Skeletal muscle satellite cell (primary cell): ENCODE data around the gene PDE4A.

Source experiments
- H3K27me3 ChIP-seq: 2 replicates; pipeline ENCODE4 v1.7.0; 2013; ENCODE audit warnings: low read length; ENCODE audit not compliant: control insufficient read depth, insufficient read depth
- H3K36me3 ChIP-seq: 2 replicates; pipeline ENCODE4 v1.7.0; 2013; ENCODE audit warnings: mild to moderate bottlenecking, control low read depth, low read length; ENCODE audit not compliant: insufficient read depth
- H3K4me1 ChIP-seq: 2 replicates; pipeline ENCODE4 v1.7.0; 2013; ENCODE audit warnings: low read length; ENCODE audit not compliant: control insufficient read depth, insufficient read depth
- H3K4me2 ChIP-seq: 2 replicates; pipeline ENCODE4 v1.7.0; 2013; ENCODE audit warnings: mild to moderate bottlenecking, low read length
- H3K4me3 ChIP-seq: 2 replicates; pipeline ENCODE4 v1.7.0; 2013; ENCODE audit warnings: low read length
- H3K9ac ChIP-seq: 2 replicates; pipeline ENCODE4 v1.7.0; 2013; ENCODE audit warnings: mild to moderate bottlenecking, low read depth, low read length, moderate library complexity
- H3K9me3 ChIP-seq: replicated peaks from 2 replicates; pipeline ENCODE4 v1.7.0; 2013; ENCODE audit warnings: mild to moderate bottlenecking, control low read depth, low read length

PDE4A gene

DNA sequence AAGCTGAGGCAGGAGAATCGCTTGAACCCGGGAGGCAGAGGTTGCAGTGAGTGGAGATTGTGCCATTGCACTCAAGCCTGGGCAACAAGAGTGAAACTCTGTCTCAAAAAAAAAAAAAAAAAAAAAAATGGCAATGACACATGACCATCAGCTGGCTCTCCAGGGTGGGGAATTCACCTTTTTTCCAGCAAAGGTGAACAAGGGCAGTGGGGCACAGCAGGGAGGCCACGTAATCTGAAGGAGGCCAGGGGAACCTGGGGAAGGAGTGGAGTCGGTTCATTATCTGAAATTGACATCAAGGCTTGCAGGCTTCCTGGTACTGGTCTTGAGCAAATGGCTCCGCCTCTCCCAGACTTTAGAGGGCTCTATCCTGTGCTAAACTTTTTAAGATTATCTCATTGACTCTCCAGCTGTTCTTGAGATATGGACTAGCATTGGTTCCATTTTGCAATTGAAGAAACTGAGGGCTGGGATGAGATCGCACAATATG is 54.7 kb downstream of the PDE4A start:
- Histone ChIP-seq H3K4me2 (no peak overlapping the region), H3K4me3 (no peak overlapping the region), H3K4me1 (peaks cover 8% of the 10 kb centered on the region), H3K9ac (no peak overlapping the region), H3K9me3 (no peaks in the 10 kb centered on the region), H3K27me3 (no peaks in the 10 kb centered on the region), H3K36me3 (no peaks in the 10 kb centered on the region)

DNA sequence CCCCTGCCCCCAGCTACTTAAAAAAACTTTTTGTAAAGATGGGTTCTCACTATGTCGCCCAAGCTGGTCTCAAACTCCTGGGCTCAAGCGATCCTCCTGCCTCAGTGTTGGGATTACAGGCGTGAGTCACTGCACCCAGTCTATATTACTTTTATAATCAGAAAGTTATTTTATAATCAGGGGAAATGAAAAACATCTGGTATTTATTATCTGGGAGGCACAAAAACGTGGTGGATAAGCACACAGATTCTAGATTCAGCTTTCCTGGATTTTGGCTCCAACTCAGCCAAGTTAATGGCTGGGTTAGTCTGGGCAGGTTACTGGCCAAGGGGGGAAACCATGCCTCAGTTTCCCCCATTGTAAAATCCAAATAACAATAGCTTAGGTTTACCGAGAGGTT is 58.1 kb downstream of the PDE4A start:
- H3K4me2 ChIP-seq = peak overlapping the region; percentile 94
- H3K9me3 ChIP-seq = no peaks in the 10 kb centered on the region
- peak overlapping the region; percentile 33 for H3K4me3 ChIP-seq
- H3K4me1 ChIP-seq = peaks cover 8% of the 10 kb centered on the region
- no peak overlapping the region for H3K9ac ChIP-seq
- no peaks in the 10 kb centered on the region for H3K36me3 ChIP-seq
- no peaks in the 10 kb centered on the region for H3K27me3 ChIP-seq

DNA sequence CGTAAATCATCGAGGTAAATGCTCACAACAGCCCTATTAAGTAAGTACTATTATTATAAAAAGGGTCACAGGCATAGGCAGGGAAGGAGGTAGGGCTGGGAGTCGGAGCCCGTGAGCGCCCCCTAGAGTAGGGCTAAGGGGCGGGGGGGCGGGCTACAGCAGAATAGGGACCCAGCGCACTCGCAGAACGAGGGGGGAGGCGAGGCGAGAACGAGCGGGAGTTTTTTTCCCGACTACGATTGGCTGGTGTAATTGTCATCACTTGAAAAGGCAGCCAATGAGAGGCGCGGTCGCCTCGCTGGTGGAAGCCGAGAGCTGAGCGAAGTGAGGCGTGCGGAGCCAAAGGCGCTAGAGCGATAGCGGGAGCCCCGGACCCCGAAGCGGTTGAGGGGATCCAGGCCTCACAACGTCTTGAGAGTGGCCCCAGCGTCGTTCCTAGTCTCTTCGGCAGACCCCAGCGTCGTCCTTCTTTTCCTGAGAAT is 58.6 kb downstream of the PDE4A start:
- Histone ChIP-seq H3K36me3 (no peaks in the 10 kb centered on the region), H3K4me3 (peak overlapping the region; percentile 63), H3K9ac (peak overlapping the region; percentile 21), H3K9me3 (no peaks in the 10 kb centered on the region), H3K4me2 (peak overlapping the region; percentile 94), H3K27me3 (no peaks in the 10 kb centered on the region), H3K4me1 (peaks cover 8% of the 10 kb centered on the region)

DNA sequence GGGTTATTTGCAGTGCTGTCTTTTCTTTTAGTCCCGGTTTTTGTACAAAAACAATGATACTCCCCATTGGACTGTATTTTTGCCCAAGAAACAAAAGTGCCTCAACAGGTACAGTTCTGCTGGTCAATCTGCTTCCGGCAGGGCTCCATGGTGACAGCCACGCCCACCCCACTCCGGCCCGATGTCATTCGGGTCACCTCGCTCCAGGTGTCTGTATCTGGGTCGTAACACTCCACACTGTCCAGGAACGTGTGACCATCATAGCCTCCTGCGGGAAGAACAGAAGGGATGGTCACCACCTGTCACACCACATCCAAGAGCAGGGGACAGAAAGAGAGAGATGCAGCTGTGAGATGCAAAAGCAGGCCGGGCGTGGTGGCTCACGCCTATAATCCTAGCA is 66.2 kb downstream of the PDE4A start:
- H3K9ac ChIP-seq = no peak overlapping the region
- no peak overlapping the region for H3K4me3 ChIP-seq
- no peak overlapping the region for H3K4me2 ChIP-seq
- peaks cover 39% of the 10 kb centered on the region for H3K36me3 ChIP-seq
- no peaks in the 10 kb centered on the region for H3K27me3 ChIP-seq
- H3K4me1 ChIP-seq = no peaks in the 10 kb centered on the region
- H3K9me3 ChIP-seq = no peaks in the 10 kb centered on the region

DNA sequence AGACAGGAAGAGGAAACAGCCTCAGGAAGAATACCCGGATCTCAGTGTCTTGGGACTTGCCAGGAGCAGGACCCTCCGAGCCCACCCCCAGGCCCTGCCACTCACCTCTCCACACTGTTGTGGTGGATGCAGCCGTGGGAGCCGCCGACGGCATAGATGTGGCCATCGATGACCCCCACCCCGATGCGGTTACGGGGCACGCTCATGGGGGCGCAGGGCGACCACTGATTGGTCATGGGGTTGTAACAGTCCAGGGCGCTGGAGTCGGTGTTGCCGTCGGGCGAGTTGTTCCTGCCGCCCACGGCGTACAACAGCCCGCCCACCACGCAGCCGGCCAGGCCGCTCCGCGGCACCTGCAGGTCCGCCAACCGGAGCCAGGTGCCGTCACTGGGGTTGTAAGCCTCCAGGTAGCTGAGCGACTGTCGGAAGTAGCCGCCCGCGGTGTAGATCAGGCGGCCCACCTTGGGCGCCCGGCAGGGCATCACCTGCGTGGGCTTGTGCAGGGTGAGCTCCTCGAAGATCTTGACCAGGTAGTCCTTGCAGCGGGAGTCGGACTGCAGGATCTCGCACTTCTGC is 71.2 kb downstream of the PDE4A start:
- H3K36me3 ChIP-seq = peaks cover 47% of the 10 kb centered on the region
- H3K4me1 ChIP-seq = no peaks in the 10 kb centered on the region
- H3K4me2 ChIP-seq = no peak overlapping the region
- H3K9ac ChIP-seq = no peak overlapping the region
- no peaks in the 10 kb centered on the region for H3K27me3 ChIP-seq
- H3K9me3 ChIP-seq = no peaks in the 10 kb centered on the region
- no peak overlapping the region for H3K4me3 ChIP-seq

DNA sequence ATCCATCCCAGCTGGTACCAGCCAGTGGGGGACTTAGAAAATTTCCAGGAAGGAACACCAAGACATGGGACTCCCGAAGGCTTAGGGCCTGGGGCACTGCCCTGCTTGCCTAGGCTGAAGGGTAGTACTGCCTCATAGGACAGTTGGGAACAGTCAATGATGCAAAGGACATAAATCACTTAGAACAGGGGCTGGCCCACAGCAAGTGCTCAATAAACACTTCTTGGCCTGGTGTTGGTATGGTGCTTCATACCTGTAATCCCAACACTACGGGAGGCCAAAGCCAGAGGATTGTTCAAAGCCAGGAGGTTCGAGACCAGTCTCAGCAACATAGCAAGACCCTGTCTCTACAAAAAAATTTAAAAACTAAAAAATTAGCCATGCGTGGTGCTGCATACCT is 77.0 kb downstream of the PDE4A start:
- H3K27me3 ChIP-seq = no peaks in the 10 kb centered on the region
- H3K36me3 ChIP-seq = peaks cover 40% of the 10 kb centered on the region
- no peaks in the 10 kb centered on the region for H3K9me3 ChIP-seq
- peaks cover 8% of the 10 kb centered on the region for H3K4me1 ChIP-seq
- no peak overlapping the region for H3K4me2 ChIP-seq
- H3K9ac ChIP-seq = no peak overlapping the region
- H3K4me3 ChIP-seq = no peak overlapping the region

DNA sequence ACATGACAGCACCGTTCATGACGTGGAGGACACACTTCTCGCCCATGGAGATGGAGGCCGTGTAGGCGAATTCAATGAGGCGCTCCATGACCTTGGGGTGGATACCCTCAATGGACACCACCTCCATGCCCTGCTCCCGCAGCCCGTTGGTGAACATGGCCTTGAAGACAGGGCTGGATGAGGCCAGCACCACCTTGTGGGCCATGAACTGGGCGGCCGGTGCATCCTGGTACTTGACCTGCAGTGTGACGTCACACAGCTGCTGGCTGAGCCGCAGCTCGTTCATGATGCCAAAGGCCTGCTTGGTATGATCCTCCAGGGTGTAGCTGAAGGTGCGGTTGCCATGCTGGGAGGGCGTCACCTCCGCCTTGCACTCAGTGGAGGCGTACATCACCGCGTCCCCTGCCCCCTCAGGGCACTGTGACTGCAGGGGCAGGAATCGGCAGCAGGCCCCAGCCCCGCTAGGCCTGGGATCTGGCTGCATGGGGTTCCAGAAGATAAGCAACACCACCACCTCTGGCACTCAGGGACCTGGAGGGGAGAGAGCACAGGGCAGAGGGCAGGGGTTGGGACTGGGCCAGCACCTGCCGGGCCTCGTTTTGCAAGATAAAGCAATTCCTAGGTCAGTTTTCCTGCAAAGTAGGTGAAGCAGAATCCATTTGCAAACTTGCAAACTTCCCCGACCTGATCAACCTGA is 79.4 kb downstream of the PDE4A start:
- H3K9me3 ChIP-seq = no peaks in the 10 kb centered on the region
- no peak overlapping the region for H3K9ac ChIP-seq
- no peak overlapping the region for H3K4me2 ChIP-seq
- peaks cover 8% of the 10 kb centered on the region for H3K4me1 ChIP-seq
- peaks cover 35% of the 10 kb centered on the region for H3K36me3 ChIP-seq
- no peak overlapping the region for H3K4me3 ChIP-seq
- H3K27me3 ChIP-seq = no peaks in the 10 kb centered on the region

DNA sequence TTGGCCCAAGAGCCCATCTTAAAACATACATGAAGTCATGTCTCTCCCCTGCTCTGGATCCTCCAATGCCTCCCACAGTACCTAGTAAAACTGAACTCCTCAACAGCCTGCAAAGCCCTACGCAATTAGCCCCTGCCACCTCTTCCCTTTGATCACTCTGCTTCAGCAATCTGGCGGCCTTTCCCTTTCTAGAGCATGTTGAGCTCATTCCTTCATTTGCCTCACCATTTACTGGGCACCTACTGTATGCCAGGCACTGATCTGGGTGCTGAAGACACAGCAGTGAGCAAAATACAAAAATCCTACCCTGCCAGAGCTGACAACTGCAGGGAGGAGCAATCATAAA is 79.9 kb downstream of the PDE4A start:
- Histone ChIP-seq H3K4me1 (peaks cover 8% of the 10 kb centered on the region), H3K36me3 (peaks cover 31% of the 10 kb centered on the region)

DNA sequence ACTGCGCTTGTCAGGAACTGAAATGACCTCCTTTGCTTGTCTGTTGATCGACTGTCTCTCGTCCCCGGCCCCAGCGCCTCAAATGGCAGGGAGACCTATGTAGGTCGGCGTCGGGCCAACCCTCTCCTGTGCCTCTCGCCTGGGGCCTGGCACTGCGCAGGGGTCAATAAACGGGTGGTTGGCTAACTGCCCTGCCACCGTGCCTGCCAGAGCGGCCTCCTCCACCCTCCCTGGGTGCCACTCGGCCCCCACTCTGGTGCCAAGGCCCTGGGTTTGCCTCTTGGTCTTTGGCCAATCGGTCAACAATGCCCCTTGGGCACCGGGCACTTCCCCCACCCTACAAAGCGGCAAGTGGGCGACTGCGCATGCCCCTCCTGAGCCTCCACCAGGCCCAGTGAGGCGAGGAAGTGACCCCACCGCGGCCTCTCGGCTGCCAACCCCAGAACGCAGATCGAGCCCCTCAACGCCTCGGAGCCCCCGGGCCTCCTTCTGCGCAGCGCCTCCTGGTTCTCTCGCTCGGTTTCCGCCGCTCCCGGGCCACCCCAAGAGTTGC is 81.7 kb downstream of the PDE4A start:
- Histone ChIP-seq H3K4me2 (peak overlapping the region; percentile 96), H3K36me3 (peaks cover 23% of the 10 kb centered on the region), H3K4me3 (peak overlapping the region; percentile 88), H3K9me3 (no peaks in the 10 kb centered on the region), H3K9ac (peak overlapping the region; percentile 99), H3K4me1 (peaks cover 8% of the 10 kb centered on the region), H3K27me3 (no peaks in the 10 kb centered on the region)

More for the DNA sequence above, 79.9 kb downstream of the PDE4A start:
- Histone ChIP-seq H3K27me3 (no peaks in the 10 kb centered on the region), H3K4me3 (no peak overlapping the region), H3K4me2 (no peak overlapping the region), H3K9me3 (no peaks in the 10 kb centered on the region), H3K9ac (no peak overlapping the region)

DNA sequence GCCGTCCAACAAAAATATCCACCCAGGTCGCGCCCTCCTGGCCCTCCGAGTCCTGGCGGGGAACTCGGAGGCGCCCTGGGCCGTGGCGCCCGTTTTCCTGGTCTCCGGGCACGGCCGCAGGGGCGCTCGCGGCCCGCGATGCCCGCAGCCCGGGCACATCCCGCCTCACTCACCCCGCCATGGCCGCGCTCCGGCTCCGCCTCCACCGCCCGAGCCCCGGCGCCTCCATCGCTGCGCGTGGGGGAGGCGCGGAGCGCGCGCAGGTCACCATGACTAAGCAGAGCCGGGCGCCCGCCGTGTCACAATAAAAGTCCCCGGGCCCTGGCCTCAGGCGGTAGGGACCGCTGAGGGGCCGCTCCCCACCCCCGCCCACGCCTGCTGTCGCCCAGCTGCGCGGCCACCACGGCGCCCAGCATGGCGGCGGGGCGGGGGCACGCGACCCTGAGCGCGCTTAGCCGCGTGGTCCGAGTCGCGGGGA is 82.2 kb downstream of the PDE4A start:
- H3K4me1 ChIP-seq = peaks cover 8% of the 10 kb centered on the region
- no peaks in the 10 kb centered on the region for H3K27me3 ChIP-seq
- H3K4me2 ChIP-seq = peak overlapping the region; percentile 96

DNA sequence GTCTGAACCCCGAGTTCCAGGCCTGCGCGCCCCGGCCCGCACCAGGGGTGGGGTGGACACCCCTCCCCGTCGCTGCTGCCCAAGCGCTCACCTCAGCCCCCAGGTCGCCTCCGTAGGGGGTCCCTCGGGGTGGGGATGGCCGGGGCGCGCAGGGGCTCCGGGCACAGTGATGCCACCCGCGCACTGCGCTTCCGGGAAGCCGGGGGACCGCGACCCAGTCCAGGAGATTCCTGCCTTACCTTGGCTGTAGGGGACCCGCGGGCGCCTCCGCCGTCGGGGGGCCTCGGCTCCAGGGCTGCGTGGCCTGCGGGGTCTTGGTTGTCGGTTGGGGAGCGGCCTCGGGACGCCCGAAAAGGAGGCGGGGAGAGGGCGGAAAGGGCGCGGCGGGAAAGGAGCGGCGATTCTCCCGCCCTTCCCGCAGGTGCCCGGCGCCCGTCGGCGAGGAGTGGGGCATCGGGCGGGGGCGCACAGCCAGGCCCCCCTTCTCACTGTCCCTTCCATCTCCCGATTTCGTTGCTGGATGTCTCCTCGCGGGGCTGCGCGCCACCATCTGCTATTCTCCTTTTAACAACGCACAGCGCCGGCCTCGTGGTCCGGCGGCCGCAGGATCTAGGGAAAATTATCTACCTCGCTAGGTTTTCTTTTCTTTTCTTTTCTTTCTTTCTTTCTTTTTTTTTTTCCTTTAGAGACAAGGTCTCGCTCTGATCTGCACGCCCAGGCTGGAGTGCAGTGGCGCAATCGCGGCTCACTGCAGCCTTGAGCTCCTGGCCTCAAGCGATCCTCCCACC is 82.9 kb downstream of the PDE4A start, which contains the start of gene KEAP1:
Gene KEAP1, minus strand, starts transcription at position 355 of the 788 bp plus-strand sequence. CDS start 3,323 bp downstream, outside the sequence.
- peak within 1 kb of the TSS; percentile 99 for H3K9ac ChIP-seq
- no peaks in the 10 kb centered on the region for H3K27me3 ChIP-seq
- peaks cover 8% of the 10 kb centered on the region for H3K4me1 ChIP-seq
- no peaks in the 10 kb centered on the region for H3K9me3 ChIP-seq
- H3K4me3 ChIP-seq = peak within 1 kb of the TSS; percentile 88
- peak within 1 kb of the TSS; percentile 96 for H3K4me2 ChIP-seq
- peaks cover 17% of the 10 kb centered on the region for H3K36me3 ChIP-seq

More for the DNA sequence above, 82.2 kb downstream of the PDE4A start:
- Histone ChIP-seq H3K9ac (peak overlapping the region; percentile 99), H3K9me3 (no peaks in the 10 kb centered on the region), H3K4me3 (peak overlapping the region; percentile 88), H3K36me3 (peaks cover 18% of the 10 kb centered on the region)
